ENCODE results near the gene PSMG4.

PSMG4 gene

GRCh38 chr6:3296537-3296936 is 37.8 kb downstream of the PSMG4 start:
- H3K4me2 ChIP-seq: no peak overlapping the region
- no peak overlapping the region for H3K9ac ChIP-seq
- no peak overlapping the region for H2AFZ ChIP-seq (ENCODE audit: low read depth)
- no peaks in the 10 kb centered on the region for H4K20me1 ChIP-seq (ENCODE audit: insufficient read depth)
- H3K36me3 ChIP-seq (ENCODE audit: insufficient read depth): no peaks in the 10 kb centered on the region
- H3K27me3 ChIP-seq (ENCODE audit: insufficient read depth, low read depth): no peaks in the 10 kb centered on the region
- peaks cover 35% of the 10 kb centered on the region for H3K4me1 ChIP-seq (ENCODE audit: low read depth, poor library complexity, severe bottlenecking)
- H3K27ac ChIP-seq: no peak overlapping the region
- TF ChIP-seq CTCF (conservative IDR thresholded peaks at IDR 0.05; ENCODE audit: low read depth, low read length): no peak
- H3K79me2 ChIP-seq (ENCODE audit: insufficient read depth, low read depth): no peaks in the 10 kb centered on the region
- no peak overlapping the region for H3K4me3 ChIP-seq (IDR thresholded peaks at IDR 0.05; ENCODE audit: insufficient read depth, low read depth, low read length)

GRCh38 chr6:3297006-3297405 is 38.3 kb downstream of the PSMG4 start:
- no peaks in the 10 kb centered on the region for H3K36me3 ChIP-seq (ENCODE audit: insufficient read depth)
- no peak overlapping the region for H3K27ac ChIP-seq
- no peak overlapping the region for H3K9ac ChIP-seq
- no peak for TF ChIP-seq CTCF (conservative IDR thresholded peaks at IDR 0.05; ENCODE audit: low read depth, low read length)
- H3K4me2 ChIP-seq: no peak overlapping the region
- H3K79me2 ChIP-seq (ENCODE audit: insufficient read depth, low read depth): no peaks in the 10 kb centered on the region
- H3K27me3 ChIP-seq (ENCODE audit: insufficient read depth, low read depth): no peaks in the 10 kb centered on the region
- H3K4me3 ChIP-seq (IDR thresholded peaks at IDR 0.05; ENCODE audit: insufficient read depth, low read depth, low read length): no peak overlapping the region
- H3K4me1 ChIP-seq (ENCODE audit: low read depth, poor library complexity, severe bottlenecking): peaks cover 35% of the 10 kb centered on the region
- no peaks in the 10 kb centered on the region for H4K20me1 ChIP-seq (ENCODE audit: insufficient read depth)
- H2AFZ ChIP-seq (ENCODE audit: low read depth): no peak overlapping the region

GRCh38 chr6:3297909-3298308 is 39.2 kb downstream of the PSMG4 start:
- Histone ChIP-seq H3K27me3 (ENCODE audit: insufficient read depth, low read depth) (no peaks in the 10 kb centered on the region), H3K4me3 (IDR thresholded peaks at IDR 0.05; ENCODE audit: insufficient read depth, low read depth, low read length) (no peak overlapping the region), H2AFZ (ENCODE audit: low read depth) (no peak overlapping the region), H3K79me2 (ENCODE audit: insufficient read depth, low read depth) (no peaks in the 10 kb centered on the region), H3K4me2 (no peak overlapping the region; the same call in 1 of the 2 replicates), H3K27ac (no peak overlapping the region; the same call in 1 of the 2 replicates), H4K20me1 (ENCODE audit: insufficient read depth) (no peaks in the 10 kb centered on the region), H3K9ac (no peak overlapping the region), H3K36me3 (ENCODE audit: insufficient read depth) (no peaks in the 10 kb centered on the region), H3K4me1 (ENCODE audit: low read depth, poor library complexity, severe bottlenecking) (peaks cover 35% of the 10 kb centered on the region)
- no peak for TF ChIP-seq CTCF (conservative IDR thresholded peaks at IDR 0.05; ENCODE audit: low read depth, low read length)

GRCh38 chr6:3299221-3299620 is 40.5 kb downstream of the PSMG4 start:
- no peak for TF ChIP-seq CTCF (conservative IDR thresholded peaks at IDR 0.05; ENCODE audit: low read depth, low read length)
- Histone ChIP-seq H3K4me2 (peak overlapping the region; percentile 80), H4K20me1 (ENCODE audit: insufficient read depth) (no peaks in the 10 kb centered on the region)

More at GRCh38 chr6:3299221-3299620, 40.5 kb downstream of the PSMG4 start:
- Histone ChIP-seq H3K79me2 (ENCODE audit: insufficient read depth, low read depth) (no peaks in the 10 kb centered on the region), H2AFZ (ENCODE audit: low read depth) (peak overlapping the region; percentile 19; the same call in 1 of the 2 replicates), H3K4me1 (ENCODE audit: low read depth, poor library complexity, severe bottlenecking) (peaks cover 35% of the 10 kb centered on the region), H3K27me3 (ENCODE audit: insufficient read depth, low read depth) (no peaks in the 10 kb centered on the region), H3K4me3 (IDR thresholded peaks at IDR 0.05; ENCODE audit: insufficient read depth, low read depth, low read length) (no peak overlapping the region), H3K27ac (peak overlapping the region; percentile 83), H3K9ac (peak overlapping the region; percentile 40; the same call in 1 of the 2 replicates), H3K36me3 (ENCODE audit: insufficient read depth) (no peaks in the 10 kb centered on the region)
